ENCODE data around the gene PDE2A. TPM values are rescaled to one million over a fixed set of nuclear protein-coding genes. Genes with fewer than 3 reads are reported as not detected.

The PDE2A gene
- polyA plus RNA-seq, 3 donors = 0.18 to 1.7 (median 0.53) TPM

DNA sequence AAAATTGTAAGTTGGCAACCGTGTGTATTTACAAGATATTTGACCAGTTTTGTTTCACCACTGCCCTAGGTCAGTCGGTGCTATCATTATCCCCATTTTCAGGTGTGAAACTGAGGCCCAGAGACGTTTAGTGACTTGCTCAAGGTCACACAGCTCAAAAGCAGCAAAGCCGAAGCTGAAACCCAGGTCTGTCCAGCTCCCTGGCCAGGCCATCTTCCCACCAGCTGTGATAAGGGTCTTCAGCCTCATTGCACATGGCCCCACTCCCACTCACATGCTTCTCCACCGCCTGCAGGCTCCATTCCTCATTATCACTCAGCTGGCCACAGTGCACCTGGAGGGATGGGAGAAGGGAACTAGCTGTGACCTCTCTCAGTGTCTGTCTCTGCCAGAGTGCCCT, 83.2 kb downstream of the PDE2A start:
- Histone ChIP-seq H3K4me1 (ENCODE audit: control insufficient read depth in 1 of 2, insufficient read depth in 2 of 2, low read length in 2 of 2) (peaks cover 28 to 31% of the 10 kb centered on the region in 2 donors), H3K4me3 (replicated peaks in 1 of 3; ENCODE audit: low read depth in 2 of 3, low read length in 3 of 3) (no peak overlapping the region), H2AFZ (ENCODE audit: insufficient read depth, low read depth, low read length, poor library complexity, severe bottlenecking) (no peak overlapping the region), H3K79me2 (ENCODE audit: insufficient read depth, low read length) (no peaks in the 10 kb centered on the region), H3K27ac (ENCODE audit: low read depth in 1 of 2, low read length in 2 of 2) (no peak overlapping the region), H3K36me3 (replicated peaks in 1 of 2; ENCODE audit: control insufficient read depth in 1 of 2, insufficient read depth in 2 of 2, low read length in 2 of 2) (no peaks in the 10 kb centered on the region), H3K9ac (ENCODE audit: insufficient read depth, low read length, poor library complexity, severe bottlenecking) (no peak overlapping the region), H4K20me1 (ENCODE audit: insufficient read depth, low read length) (no peaks in the 10 kb centered on the region), H3K4me2 (replicated peaks; ENCODE audit: extremely low read depth, low read length, poor library complexity, severe bottlenecking) (no peak overlapping the region), H3K27me3 (ENCODE audit: control insufficient read depth in 2 of 2, insufficient read depth in 2 of 2, low read length in 2 of 2) (peaks cover 24 to 82% of the 10 kb centered on the region in 2 donors), H3K9me3 (replicated peaks in 1 of 2; ENCODE audit: control insufficient read depth in 1 of 2, insufficient read depth in 1 of 2, low read length in 2 of 2) (peaks cover 0 to 8% of the 10 kb centered on the region in 2 donors)
- DNase-seq = no peak
- peak overlapping the region in 1 of 7 donors; percentile 42 for H3K27ac Mint-ChIP-seq
- H3K27me3 Mint-ChIP-seq (ENCODE audit: low read depth in 3 of 3) = peaks cover 74 to 90% (median 78%) of the 10 kb centered on the region in 3 donors
- 83% methylated on average over 4 of the region's 5 CpGs for WGBS (ENCODE audit: insufficient coverage)
- intact Hi-C loops (cut with micrococcal nuclease) = no loop called here
- peaks cover 4 to 25% of the 10 kb centered on the region in 2 donors for H3K36me3 Mint-ChIP-seq
- TF ChIP-seq, protein P1, sequence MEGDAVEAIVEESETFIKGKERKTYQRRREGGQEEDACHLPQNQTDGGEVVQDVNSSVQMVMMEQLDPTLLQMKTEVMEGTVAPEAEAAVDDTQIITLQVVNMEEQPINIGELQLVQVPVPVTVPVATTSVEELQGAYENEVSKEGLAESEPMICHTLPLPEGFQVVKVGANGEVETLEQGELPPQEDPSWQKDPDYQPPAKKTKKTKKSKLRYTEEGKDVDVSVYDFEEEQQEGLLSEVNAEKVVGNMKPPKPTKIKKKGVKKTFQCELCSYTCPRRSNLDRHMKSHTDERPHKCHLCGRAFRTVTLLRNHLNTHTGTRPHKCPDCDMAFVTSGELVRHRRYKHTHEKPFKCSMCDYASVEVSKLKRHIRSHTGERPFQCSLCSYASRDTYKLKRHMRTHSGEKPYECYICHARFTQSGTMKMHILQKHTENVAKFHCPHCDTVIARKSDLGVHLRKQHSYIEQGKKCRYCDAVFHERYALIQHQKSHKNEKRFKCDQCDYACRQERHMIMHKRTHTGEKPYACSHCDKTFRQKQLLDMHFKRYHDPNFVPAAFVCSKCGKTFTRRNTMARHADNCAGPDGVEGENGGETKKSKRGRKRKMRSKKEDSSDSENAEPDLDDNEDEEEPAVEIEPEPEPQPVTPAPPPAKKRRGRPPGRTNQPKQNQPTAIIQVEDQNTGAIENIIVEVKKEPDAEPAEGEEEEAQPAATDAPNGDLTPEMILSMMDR (IDR thresholded peaks at IDR 0.05) = no peak
- H3K4me3 Mint-ChIP-seq = peak overlapping the region in 1 of 2 donors; percentile 88
- H3K9me3 Mint-ChIP-seq = peaks cover 0 to 8% (median 2%) of the 10 kb centered on the region in 7 donors
- H3K4me1 Mint-ChIP-seq = peaks cover 33% of the 10 kb centered on the region

DNA sequence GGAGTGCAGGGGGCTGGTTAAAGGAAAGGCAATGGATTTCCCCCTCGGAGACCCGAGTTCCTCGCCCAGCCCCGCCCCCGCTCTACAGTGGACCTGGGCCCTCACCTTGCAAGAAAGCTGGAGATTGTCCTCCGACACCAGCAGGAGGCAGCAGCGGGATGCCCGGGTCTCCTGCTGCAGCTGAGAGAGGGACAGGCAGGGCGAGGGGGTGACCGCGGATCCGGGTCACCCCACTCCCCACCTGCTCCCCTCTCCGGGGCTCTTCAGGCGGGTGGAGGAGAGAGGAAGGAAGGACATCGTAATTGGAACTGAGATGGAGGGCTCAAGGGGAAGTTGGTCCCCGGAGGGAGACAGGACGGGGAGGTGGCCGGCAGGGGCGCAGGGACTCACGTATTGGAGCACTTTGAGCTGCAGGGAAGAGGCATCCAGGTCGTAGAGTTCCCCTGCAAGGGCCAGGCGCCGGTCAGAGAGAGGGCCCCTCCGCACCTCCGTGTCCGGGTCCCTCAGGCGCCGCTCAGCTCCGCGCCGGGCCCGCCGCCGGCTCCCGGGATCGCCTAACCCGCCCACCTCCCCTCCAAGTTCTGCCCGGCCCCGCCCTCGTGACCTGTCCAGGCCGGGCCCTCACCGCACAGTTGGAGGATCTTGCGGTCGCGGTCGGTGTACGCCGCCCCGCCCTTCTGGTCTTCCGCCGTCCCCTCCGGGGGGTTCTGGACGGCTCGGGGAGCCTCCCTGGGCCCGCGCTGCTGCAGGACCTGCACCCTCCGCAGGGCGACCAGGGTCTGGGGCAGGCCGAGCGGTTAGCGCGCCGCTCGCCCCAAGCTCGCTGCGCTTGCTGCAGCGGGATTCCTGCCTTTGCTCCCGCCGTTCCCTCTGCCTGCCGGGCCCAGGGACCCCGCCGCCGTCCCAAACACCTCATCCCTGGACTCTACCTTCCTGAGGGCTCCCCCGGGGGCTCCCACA, 84.1 kb downstream of the PDE2A start:
- TF ChIP-seq, protein P1 (IDR thresholded peaks at IDR 0.05) = peak; percentile 75

More for the DNA sequence above, 84.1 kb downstream of the PDE2A start:
- intact Hi-C loops (cut with micrococcal nuclease) = loop anchor here (5.0 kb wide), 2 partner anchors 52 to 108 kb away; no protein-coding TSS in a partner anchor
- Histone ChIP-seq H3K79me2 (ENCODE audit: insufficient read depth, low read length) (no peaks in the 10 kb centered on the region), H3K27ac (ENCODE audit: low read depth in 1 of 2, low read length in 2 of 2) (no peak overlapping the region), H3K9ac (ENCODE audit: insufficient read depth, low read length, poor library complexity, severe bottlenecking) (no peak overlapping the region), H3K4me2 (replicated peaks; ENCODE audit: extremely low read depth, low read length, poor library complexity, severe bottlenecking) (peak overlapping the region; percentile 69), H3K36me3 (replicated peaks in 1 of 2; ENCODE audit: control insufficient read depth in 1 of 2, insufficient read depth in 2 of 2, low read length in 2 of 2) (no peaks in the 10 kb centered on the region), H2AFZ (ENCODE audit: insufficient read depth, low read depth, low read length, poor library complexity, severe bottlenecking) (peak overlapping the region; percentile 26), H3K9me3 (replicated peaks in 1 of 2; ENCODE audit: control insufficient read depth in 1 of 2, insufficient read depth in 1 of 2, low read length in 2 of 2) (peaks cover 0 to 8% of the 10 kb centered on the region in 2 donors), H3K4me1 (ENCODE audit: control insufficient read depth in 1 of 2, insufficient read depth in 2 of 2, low read length in 2 of 2) (peaks cover 37 to 40% of the 10 kb centered on the region in 2 donors), H4K20me1 (ENCODE audit: insufficient read depth, low read length) (no peaks in the 10 kb centered on the region), H3K4me3 (replicated peaks in 1 of 3; ENCODE audit: low read depth in 2 of 3, low read length in 3 of 3) (peak overlapping the region in 1 of 3 experiments; percentile 62), H3K27me3 (ENCODE audit: control insufficient read depth in 2 of 2, insufficient read depth in 2 of 2, low read length in 2 of 2) (peaks cover 24 to 78% of the 10 kb centered on the region in 2 donors)
- Mint-ChIP-seq H3K4me3 (peak overlapping the region; percentile 65 to 90), H3K27ac (peak overlapping the region in 1 of 7 donors; percentile 66), H3K9me3 (peaks cover 0 to 11% (median 2%) of the 10 kb centered on the region in 7 donors), H3K36me3 (peaks cover 4 to 25% of the 10 kb centered on the region in 2 donors), H3K4me1 (peaks cover 42% of the 10 kb centered on the region), H3K27me3 (ENCODE audit: low read depth in 3 of 3) (peaks cover 77 to 89% (median 78%) of the 10 kb centered on the region in 3 donors)
- WGBS (ENCODE audit: insufficient coverage) = 3% methylated on average over 57 of the region's 74 CpGs
- peak; percentile 38 to 57 (median 39) for DNase-seq
